Karpas-422 (cell line): ENCODE results near the gene OR51G2. TPM values are rescaled to one million over a fixed set of nuclear protein-coding genes. Genes with fewer than 3 reads are reported as not detected.

Experiments
- DNase-seq: peaks from one replicate; pipeline ENCODE4 v3.0.0-alpha.2; 2015
- H2AFZ ChIP-seq: fragments of 200-600 bp; sonication (generic); 2 replicates; pipeline ENCODE4 v1.6.1; 2014; ENCODE audit warnings: antibody characterized with exemption, low read length, mixed read lengths
- H3K27ac ChIP-seq: fragments of 200-600 bp; sonication (generic); 2 replicates; pipeline ENCODE4 v1.5.1; 2014; ENCODE audit warnings: mild to moderate bottlenecking, low read length, moderate library complexity
- H3K27me3 ChIP-seq: fragments of 200-600 bp; sonication (generic); 2 replicates; pipeline ENCODE4 v1.6.1; 2014; ENCODE audit warnings: low read length, mixed read lengths
- H3K36me3 ChIP-seq: fragments of 200-600 bp; sonication (generic); 2 replicates; pipeline ENCODE4 v1.6.1; 2014; ENCODE audit warnings: low read length, mixed read lengths; ENCODE audit not compliant: insufficient read depth
- H3K4me1 ChIP-seq: fragments of 200-600 bp; sonication (generic); 2 replicates; pipeline ENCODE4 v1.6.1; 2014; ENCODE audit warnings: mild to moderate bottlenecking, low read length, mixed read lengths
- H3K4me2 ChIP-seq: fragments of 200-600 bp; sonication (generic); 2 replicates; pipeline ENCODE4 v1.6.1; 2014; ENCODE audit warnings: low read length, low read depth, mild to moderate bottlenecking; ENCODE audit not compliant: poor library complexity, severe bottlenecking
- H3K4me3 ChIP-seq: fragments of 200-600 bp; sonication (generic); 2 replicates; pipeline ENCODE4 v1.5.1; 2014; ENCODE audit warnings: mild to moderate bottlenecking, antibody characterized with exemption, low read length, mixed read lengths
- H3K79me2 ChIP-seq: fragments of 200-600 bp; sonication (generic); 2 replicates; pipeline ENCODE4 v1.6.1; 2014; ENCODE audit warnings: mild to moderate bottlenecking, low read length, mixed read lengths
- H3K9ac ChIP-seq: fragments of 200-600 bp; sonication (generic); 2 replicates; pipeline ENCODE4 v1.6.0; 2014; ENCODE audit warnings: low read length
- H3K9me2 ChIP-seq: fragments of 200-600 bp; sonication (generic), shearing (Covaris generic); replicated peaks from 2 replicates; pipeline ENCODE4 v1.6.0; 2014; ENCODE audit warnings: mild to moderate bottlenecking, low read length, moderate library complexity; ENCODE audit not compliant: insufficient read depth
- H3K9me3 ChIP-seq: fragments of 300-700, 200-600 bp; sonication (generic); 2 replicates; pipeline ENCODE4 v1.6.1; 2014; ENCODE audit warnings: low read length, mixed read lengths
- H4K20me1 ChIP-seq: fragments of 200-600 bp; sonication (generic); 2 replicates; pipeline ENCODE4 v1.6.1; 2014; ENCODE audit warnings: mild to moderate bottlenecking, antibody characterized with exemption, low read length, low read depth; ENCODE audit not compliant: insufficient read depth
- total RNA-seq: library from RNA; depleted of rRNA; stranded (reverse); fragments of >200 nt; shearing (Covaris generic); gene quantifications from 2 replicates; pipeline ENCODE4 v1.2.3, GENCODE V29; 2014; ENCODE audit warnings: low replicate concordance

The OR51G2 gene
- total RNA-seq, 1 experiment from 2014 or later: not detected

DNA sequence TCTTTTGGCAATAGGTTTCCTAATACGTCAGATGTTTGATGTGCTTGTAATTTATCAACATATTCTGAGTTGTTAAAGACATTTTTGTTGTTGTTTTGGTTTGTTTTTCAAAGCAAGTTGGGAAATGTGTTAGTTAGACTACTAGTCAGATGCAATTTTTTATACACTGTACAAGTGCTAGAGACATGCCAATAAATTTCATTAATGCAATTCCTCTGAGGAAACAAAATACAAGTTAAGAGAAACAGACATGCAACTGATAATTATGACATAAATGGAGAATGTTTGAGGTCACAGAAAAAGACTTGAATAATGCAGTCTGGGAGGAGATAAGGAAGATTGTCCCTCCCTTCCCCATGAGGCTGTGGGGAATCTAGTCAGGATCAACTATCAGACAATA, 31.6 kb downstream of the OR51G2 start:
- no peak overlapping the region for H3K27ac ChIP-seq
- H3K4me2 ChIP-seq: no peak overlapping the region
- no peaks in the 10 kb centered on the region for H3K79me2 ChIP-seq
- H3K4me3 ChIP-seq: no peak overlapping the region
- no peaks in the 10 kb centered on the region for H3K27me3 ChIP-seq
- no peak overlapping the region for H3K9ac ChIP-seq
- no peak for DNase-seq
- no peak overlapping the region for H2AFZ ChIP-seq
- H3K36me3 ChIP-seq: no peaks in the 10 kb centered on the region
- H4K20me1 ChIP-seq: no peaks in the 10 kb centered on the region
- no peaks in the 10 kb centered on the region for H3K9me2 ChIP-seq
- no peaks in the 10 kb centered on the region for H3K9me3 ChIP-seq
- H3K4me1 ChIP-seq: no peaks in the 10 kb centered on the region

DNA sequence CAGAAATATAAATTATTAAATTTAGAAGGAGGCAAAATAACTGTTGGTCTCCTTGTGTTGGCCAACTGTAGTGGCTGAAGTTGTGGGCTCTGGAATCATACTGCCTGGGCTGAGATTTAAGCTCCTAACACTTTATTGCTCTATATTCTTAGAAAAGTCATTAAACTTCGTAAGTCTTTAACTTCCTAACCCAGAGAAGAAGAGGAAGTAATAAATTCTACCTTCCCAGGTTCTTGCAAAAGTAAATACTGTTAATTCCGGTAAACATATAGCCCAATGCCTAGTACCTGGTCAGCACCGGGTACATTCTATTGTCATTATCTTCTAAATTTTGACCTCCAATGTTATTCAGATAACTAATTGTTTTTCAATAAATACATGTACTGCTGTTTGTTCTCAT, 33.0 kb downstream of the OR51G2 start:
- Histone ChIP-seq H3K27ac (no peak overlapping the region), H4K20me1 (no peaks in the 10 kb centered on the region), H3K4me2 (no peak overlapping the region), H3K27me3 (no peaks in the 10 kb centered on the region), H3K9ac (no peak overlapping the region), H3K36me3 (no peaks in the 10 kb centered on the region), H3K79me2 (no peaks in the 10 kb centered on the region), H2AFZ (no peak overlapping the region), H3K4me1 (no peaks in the 10 kb centered on the region), H3K9me2 (no peaks in the 10 kb centered on the region), H3K9me3 (no peaks in the 10 kb centered on the region), H3K4me3 (no peak overlapping the region)
- DNase-seq: no peak

DNA sequence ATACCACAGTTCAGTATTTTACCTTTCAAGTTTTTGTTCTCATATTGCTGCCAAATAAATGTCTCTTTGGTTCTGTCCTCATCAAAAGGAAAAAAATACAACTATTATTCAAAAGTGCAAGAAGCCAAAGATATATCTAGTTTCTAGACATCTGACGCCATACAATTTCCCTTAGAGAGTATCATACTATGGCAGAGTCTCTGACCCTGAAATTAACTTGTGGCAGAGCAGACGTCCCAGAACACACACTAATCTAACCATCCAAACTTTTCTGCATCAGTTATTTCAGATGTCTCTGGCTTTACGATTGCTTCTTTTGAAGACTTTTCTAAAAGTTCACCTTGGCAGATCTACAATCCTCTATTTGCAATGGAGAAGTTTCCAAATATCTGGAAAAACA, 34.8 kb downstream of the OR51G2 start:
- Histone ChIP-seq H3K27ac (no peak overlapping the region), H3K27me3 (no peaks in the 10 kb centered on the region), H3K4me1 (no peaks in the 10 kb centered on the region), H3K36me3 (no peaks in the 10 kb centered on the region), H3K9me3 (no peaks in the 10 kb centered on the region), H2AFZ (no peak overlapping the region), H4K20me1 (no peaks in the 10 kb centered on the region), H3K9ac (no peak overlapping the region), H3K9me2 (no peaks in the 10 kb centered on the region), H3K4me3 (no peak overlapping the region), H3K4me2 (no peak overlapping the region), H3K79me2 (no peaks in the 10 kb centered on the region)
- DNase-seq: no peak

DNA sequence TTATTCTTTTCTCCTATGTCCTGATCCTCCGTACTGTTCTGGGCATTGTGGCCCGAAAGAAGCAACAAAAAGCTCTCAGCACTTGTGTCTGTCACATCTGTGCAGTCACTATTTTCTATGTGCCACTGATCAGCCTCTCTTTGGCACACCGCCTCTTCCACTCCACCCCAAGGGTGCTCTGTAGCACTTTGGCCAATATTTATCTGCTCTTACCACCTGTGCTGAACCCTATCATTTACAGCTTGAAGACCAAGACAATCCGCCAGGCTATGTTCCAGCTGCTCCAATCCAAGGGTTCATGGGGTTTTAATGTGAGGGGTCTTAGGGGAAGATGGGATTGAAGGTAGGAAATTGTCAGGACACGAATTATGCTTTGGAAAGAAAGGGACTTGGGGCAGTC, 36.6 kb downstream of the OR51G2 start:
- no peak overlapping the region for H3K4me3 ChIP-seq
- H4K20me1 ChIP-seq: no peaks in the 10 kb centered on the region
- no peak overlapping the region for H3K27ac ChIP-seq
- no peaks in the 10 kb centered on the region for H3K9me2 ChIP-seq
- H3K9me3 ChIP-seq: no peaks in the 10 kb centered on the region
- no peak overlapping the region for H3K9ac ChIP-seq
- no peaks in the 10 kb centered on the region for H3K79me2 ChIP-seq
- no peaks in the 10 kb centered on the region for H3K4me1 ChIP-seq
- H3K36me3 ChIP-seq: no peaks in the 10 kb centered on the region
- no peak for DNase-seq
- H3K27me3 ChIP-seq: no peaks in the 10 kb centered on the region
- H3K4me2 ChIP-seq: no peak overlapping the region
- H2AFZ ChIP-seq: no peak overlapping the region

DNA sequence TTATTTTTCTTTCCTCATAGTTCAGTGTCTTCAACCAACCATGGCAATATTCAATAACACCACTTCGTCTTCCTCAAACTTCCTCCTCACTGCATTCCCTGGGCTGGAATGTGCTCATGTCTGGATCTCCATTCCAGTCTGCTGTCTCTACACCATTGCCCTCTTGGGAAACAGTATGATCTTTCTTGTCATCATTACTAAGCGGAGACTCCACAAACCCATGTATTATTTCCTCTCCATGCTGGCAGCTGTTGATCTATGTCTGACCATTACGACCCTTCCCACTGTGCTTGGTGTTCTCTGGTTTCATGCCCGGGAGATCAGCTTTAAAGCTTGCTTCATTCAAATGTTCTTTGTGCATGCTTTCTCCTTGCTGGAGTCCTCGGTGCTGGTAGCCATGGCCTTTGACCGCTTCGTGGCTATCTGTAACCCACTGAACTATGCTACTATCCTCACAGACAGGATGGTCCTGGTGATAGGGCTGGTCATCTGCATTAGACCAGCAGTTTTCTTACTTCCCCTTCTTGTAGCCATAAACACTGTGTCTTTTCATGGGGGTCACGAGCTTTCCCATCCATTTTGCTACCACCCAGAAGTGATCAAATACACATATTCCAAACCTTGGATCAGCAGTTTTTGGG, 37.2 kb downstream of the OR51G2 start, which contains the start of gene OR51T1:
Gene OR51T1, plus strand, starts transcription at position 41 of the 641 bp plus-strand sequence. Its CDS starts 0 bp downstream, at position 41.
- no peak within 1 kb of the TSS for H3K4me2 ChIP-seq
- no peaks in the 10 kb centered on the region for H3K36me3 ChIP-seq
- no peaks in the 10 kb centered on the region for H3K27me3 ChIP-seq
- no peak within 1 kb of the TSS for H2AFZ ChIP-seq
- no peak within 1 kb of the TSS for H3K4me3 ChIP-seq
- H3K9me3 ChIP-seq: no peaks in the 10 kb centered on the region
- no peak within 1 kb of the TSS for H3K27ac ChIP-seq
- H4K20me1 ChIP-seq: no peaks in the 10 kb centered on the region
- no peaks in the 10 kb centered on the region for H3K79me2 ChIP-seq
- no peak within 1 kb of the TSS for H3K9ac ChIP-seq
- H3K9me2 ChIP-seq: no peaks in the 10 kb centered on the region
- DNase-seq: no peak
- no peaks in the 10 kb centered on the region for H3K4me1 ChIP-seq

DNA sequence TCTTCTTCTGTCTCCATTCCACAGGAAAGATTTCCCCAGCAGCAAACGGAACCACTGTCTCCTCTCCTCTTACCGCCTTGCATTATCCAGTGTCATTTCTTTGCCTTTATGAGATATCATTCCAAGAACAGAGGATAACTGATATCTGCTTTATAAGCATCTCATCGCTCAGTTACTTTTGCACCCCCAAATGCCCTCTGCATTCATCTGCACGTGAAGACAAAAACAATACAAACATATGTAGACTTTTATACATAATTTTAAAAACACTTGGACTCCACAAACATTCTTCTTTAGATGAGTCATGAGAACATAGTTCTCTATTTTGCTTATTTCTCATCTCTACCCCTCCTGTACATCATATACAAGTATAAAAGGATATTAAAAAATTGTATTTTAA, 38.0 kb downstream of the OR51G2 start:
- no peaks in the 10 kb centered on the region for H4K20me1 ChIP-seq
- no peaks in the 10 kb centered on the region for H3K9me3 ChIP-seq
- H3K9me2 ChIP-seq: no peaks in the 10 kb centered on the region
- H3K36me3 ChIP-seq: no peaks in the 10 kb centered on the region
- no peak overlapping the region for H3K27ac ChIP-seq
- no peak for DNase-seq
- H3K4me1 ChIP-seq: no peaks in the 10 kb centered on the region
- no peaks in the 10 kb centered on the region for H3K79me2 ChIP-seq
- no peaks in the 10 kb centered on the region for H3K27me3 ChIP-seq
- no peak overlapping the region for H3K4me3 ChIP-seq
- no peak overlapping the region for H2AFZ ChIP-seq
- no peak overlapping the region for H3K9ac ChIP-seq
- H3K4me2 ChIP-seq: no peak overlapping the region

DNA sequence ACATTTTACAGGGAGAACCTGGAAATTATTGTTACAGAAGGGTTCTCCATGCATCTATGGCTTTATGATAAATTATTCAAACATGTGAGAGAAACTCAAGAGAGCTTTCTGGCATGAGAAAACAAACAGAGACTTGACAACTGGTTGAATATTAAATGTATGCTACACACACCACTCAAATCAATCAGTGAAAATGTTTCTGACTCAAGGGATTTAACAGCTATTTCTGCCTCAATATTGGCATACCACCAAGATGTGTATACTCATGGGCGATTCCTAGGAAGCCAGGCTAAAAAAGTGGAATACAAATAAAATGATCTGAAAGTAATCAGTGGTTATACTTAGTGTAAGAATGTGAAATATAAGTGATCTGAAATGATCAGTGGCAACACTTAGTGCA, 53.3 kb downstream of the OR51G2 start:
- H3K36me3 ChIP-seq: no peaks in the 10 kb centered on the region
- no peak overlapping the region for H3K9ac ChIP-seq
- H3K4me2 ChIP-seq: no peak overlapping the region
- H3K79me2 ChIP-seq: no peaks in the 10 kb centered on the region
- H4K20me1 ChIP-seq: no peaks in the 10 kb centered on the region
- H3K4me3 ChIP-seq: no peak overlapping the region
- H2AFZ ChIP-seq: no peak overlapping the region
- H3K27me3 ChIP-seq: no peaks in the 10 kb centered on the region
- H3K9me2 ChIP-seq: no peaks in the 10 kb centered on the region
- DNase-seq: no peak
- no peaks in the 10 kb centered on the region for H3K9me3 ChIP-seq
- no peak overlapping the region for H3K27ac ChIP-seq
- no peaks in the 10 kb centered on the region for H3K4me1 ChIP-seq

DNA sequence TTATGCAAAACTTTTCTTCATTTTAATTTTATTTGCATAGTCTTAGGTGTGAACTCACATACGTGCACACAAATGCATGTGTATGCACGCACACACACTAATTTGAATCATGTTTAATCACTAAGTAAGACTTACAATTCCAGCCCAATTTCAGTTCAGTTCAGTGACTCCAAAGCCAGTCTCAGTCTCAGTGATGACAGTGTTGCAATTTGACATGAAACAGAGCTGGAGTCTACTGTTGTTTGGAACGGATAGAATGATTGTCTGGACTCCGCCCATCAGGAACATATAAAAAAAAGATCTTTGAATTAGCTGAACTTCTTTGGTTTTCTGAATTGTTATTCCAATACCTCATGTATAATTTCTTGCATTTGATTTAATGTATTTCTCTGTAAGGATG, 55.3 kb downstream of the OR51G2 start:
- Histone ChIP-seq H3K9me3 (no peaks in the 10 kb centered on the region), H3K36me3 (no peaks in the 10 kb centered on the region), H3K9ac (no peak overlapping the region), H3K79me2 (no peaks in the 10 kb centered on the region), H3K4me2 (no peak overlapping the region), H3K4me3 (no peak overlapping the region), H3K27me3 (no peaks in the 10 kb centered on the region), H4K20me1 (no peaks in the 10 kb centered on the region), H3K27ac (no peak overlapping the region), H2AFZ (no peak overlapping the region), H3K9me2 (no peaks in the 10 kb centered on the region), H3K4me1 (no peaks in the 10 kb centered on the region)
- no peak for DNase-seq
